ENCODE data around the gene POLG. TPM values are rescaled to one million over a fixed set of nuclear protein-coding genes. Genes with fewer than 3 reads are reported as not detected.

The POLG gene
- polyA plus RNA-seq, 1 donor from 2014 or later, result 47.9 TPM

GRCh38 chr15:89317186-89317720, 17.4 kb downstream of the POLG start:
- no peak overlapping the region for H3K4me3 ChIP-seq (ENCODE audit: low read length)
- TF ChIP-seq TAF1 (IDR thresholded peaks at IDR 0.05; ENCODE audit: low read depth) (no peak), RAD21 (conservative IDR thresholded peaks at IDR 0.05) (no peak), POLR2AphosphoS5 (IDR thresholded peaks at IDR 0.05) (no peak), REST (IDR thresholded peaks at IDR 0.05; ENCODE audit: borderline replicate concordance) (no peak), EP300 (conservative IDR thresholded peaks at IDR 0.05; ENCODE audit: poor library complexity, severe bottlenecking) (no peak), EZH2 (IDR thresholded peaks at IDR 0.05; ENCODE audit: borderline replicate concordance, insufficient read depth, low read length, poor library complexity, severe bottlenecking) (no peak), SMC3 (conservative IDR thresholded peaks at IDR 0.05; ENCODE audit: poor library complexity) (no peak), MXI1 (conservative IDR thresholded peaks at IDR 0.05; ENCODE audit: poor library complexity, severe bottlenecking) (no peak)
- TF ChIP-seq, protein P1, sequence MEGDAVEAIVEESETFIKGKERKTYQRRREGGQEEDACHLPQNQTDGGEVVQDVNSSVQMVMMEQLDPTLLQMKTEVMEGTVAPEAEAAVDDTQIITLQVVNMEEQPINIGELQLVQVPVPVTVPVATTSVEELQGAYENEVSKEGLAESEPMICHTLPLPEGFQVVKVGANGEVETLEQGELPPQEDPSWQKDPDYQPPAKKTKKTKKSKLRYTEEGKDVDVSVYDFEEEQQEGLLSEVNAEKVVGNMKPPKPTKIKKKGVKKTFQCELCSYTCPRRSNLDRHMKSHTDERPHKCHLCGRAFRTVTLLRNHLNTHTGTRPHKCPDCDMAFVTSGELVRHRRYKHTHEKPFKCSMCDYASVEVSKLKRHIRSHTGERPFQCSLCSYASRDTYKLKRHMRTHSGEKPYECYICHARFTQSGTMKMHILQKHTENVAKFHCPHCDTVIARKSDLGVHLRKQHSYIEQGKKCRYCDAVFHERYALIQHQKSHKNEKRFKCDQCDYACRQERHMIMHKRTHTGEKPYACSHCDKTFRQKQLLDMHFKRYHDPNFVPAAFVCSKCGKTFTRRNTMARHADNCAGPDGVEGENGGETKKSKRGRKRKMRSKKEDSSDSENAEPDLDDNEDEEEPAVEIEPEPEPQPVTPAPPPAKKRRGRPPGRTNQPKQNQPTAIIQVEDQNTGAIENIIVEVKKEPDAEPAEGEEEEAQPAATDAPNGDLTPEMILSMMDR (IDR thresholded peaks at IDR 0.05; ENCODE audit: poor library complexity, severe bottlenecking), result no peak
- H3K36me3 ChIP-seq (ENCODE audit: insufficient read depth, low read length), result peaks cover 10% of the 10 kb centered on the region
- no peaks in the 10 kb centered on the region for H3K79me2 ChIP-seq (replicated peaks; ENCODE audit: insufficient read depth, low read length)
- no peak overlapping the region for H3K9ac ChIP-seq (ENCODE audit: low read length)
- H3K27ac ChIP-seq (ENCODE audit: low read length), result no peak overlapping the region
- H4K20me1 ChIP-seq (ENCODE audit: insufficient read depth), result no peaks in the 10 kb centered on the region
- no peaks in the 10 kb centered on the region for H3K9me3 ChIP-seq (ENCODE audit: low read length)
- no peaks in the 10 kb centered on the region for H3F3A ChIP-seq (ENCODE audit: insufficient read depth, low read length, poor library complexity, severe bottlenecking)
- no peaks in the 10 kb centered on the region for H3K27me3 ChIP-seq (ENCODE audit: insufficient read depth, low read depth, low read length)
- no peak overlapping the region for H3K4me2 ChIP-seq (ENCODE audit: low read length)
- H3K9me2 ChIP-seq (ENCODE audit: insufficient read depth, low read length), result no peaks in the 10 kb centered on the region
- no peak overlapping the region for H2AFZ ChIP-seq (ENCODE audit: low read depth, low read length)

DNA sequence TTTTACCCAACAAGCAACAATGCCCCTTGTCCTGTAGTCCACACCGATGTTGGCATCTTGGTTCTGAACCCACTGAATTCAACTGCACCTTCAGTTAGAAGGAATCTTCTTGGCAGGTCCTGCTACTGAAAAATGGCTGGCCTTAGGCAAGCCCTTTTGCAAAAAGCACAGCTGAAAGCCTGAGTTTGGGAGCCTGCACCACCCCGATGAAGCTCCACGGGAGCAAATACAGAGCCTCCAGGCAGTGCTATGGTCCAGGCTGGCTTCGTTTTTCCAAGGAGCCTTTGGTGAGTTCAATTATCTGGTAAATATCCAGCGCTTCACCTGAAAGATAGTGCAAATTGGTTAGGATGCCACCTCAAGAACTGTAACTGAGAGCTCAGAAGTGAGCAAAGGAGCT, 18.1 kb downstream of the POLG start:
- Histone ChIP-seq H3K4me2 (ENCODE audit: low read length) (no peak overlapping the region), H3K79me2 (replicated peaks; ENCODE audit: insufficient read depth, low read length) (no peaks in the 10 kb centered on the region), H3K27ac (ENCODE audit: low read length) (no peak overlapping the region), H3F3A (ENCODE audit: insufficient read depth, low read length, poor library complexity, severe bottlenecking) (no peaks in the 10 kb centered on the region), H3K36me3 (ENCODE audit: insufficient read depth, low read length) (peaks cover 10% of the 10 kb centered on the region), H3K4me3 (ENCODE audit: low read length) (no peak overlapping the region), H3K9me2 (ENCODE audit: insufficient read depth, low read length) (no peaks in the 10 kb centered on the region), H3K9ac (ENCODE audit: low read length) (no peak overlapping the region), H2AFZ (ENCODE audit: low read depth, low read length) (no peak overlapping the region), H4K20me1 (ENCODE audit: insufficient read depth) (no peaks in the 10 kb centered on the region), H3K27me3 (ENCODE audit: insufficient read depth, low read depth, low read length) (no peaks in the 10 kb centered on the region), H3K9me3 (ENCODE audit: low read length) (no peaks in the 10 kb centered on the region)
- TF ChIP-seq REST (IDR thresholded peaks at IDR 0.05; ENCODE audit: borderline replicate concordance), result no peak
- TF ChIP-seq RAD21 (conservative IDR thresholded peaks at IDR 0.05), result no peak
- no peak for TF ChIP-seq EP300 (conservative IDR thresholded peaks at IDR 0.05; ENCODE audit: poor library complexity, severe bottlenecking)
- no peak for TF ChIP-seq SMC3 (conservative IDR thresholded peaks at IDR 0.05; ENCODE audit: poor library complexity)
- no peak for TF ChIP-seq MXI1 (conservative IDR thresholded peaks at IDR 0.05; ENCODE audit: poor library complexity, severe bottlenecking)
- TF ChIP-seq POLR2AphosphoS5 (IDR thresholded peaks at IDR 0.05), result no peak
- TF ChIP-seq, protein P1 (IDR thresholded peaks at IDR 0.05; ENCODE audit: poor library complexity, severe bottlenecking), result no peak
- no peak for TF ChIP-seq EZH2 (IDR thresholded peaks at IDR 0.05; ENCODE audit: borderline replicate concordance, insufficient read depth, low read length, poor library complexity, severe bottlenecking)
- TF ChIP-seq TAF1 (IDR thresholded peaks at IDR 0.05; ENCODE audit: low read depth), result no peak

Measured in neural cell (in vitro differentiated cells).